ENCODE data around the gene CERT1. TPM values are rescaled to one million over a fixed set of nuclear protein-coding genes. Genes with fewer than 3 reads are reported as not detected.
A peak's percentile ranks its signal among the peaks of the same experiment; 100 is the strongest.
"Not testable (repeated sequence)": the region's sequence is repeated elsewhere in the genome, so short reads cannot be mapped to it uniquely, and the experiment has no call there.

The CERT1 gene
- total RNA-seq, 4 donors from 2014 or later: 36.1 to 42.3 (median 39.0) TPM

DNA sequence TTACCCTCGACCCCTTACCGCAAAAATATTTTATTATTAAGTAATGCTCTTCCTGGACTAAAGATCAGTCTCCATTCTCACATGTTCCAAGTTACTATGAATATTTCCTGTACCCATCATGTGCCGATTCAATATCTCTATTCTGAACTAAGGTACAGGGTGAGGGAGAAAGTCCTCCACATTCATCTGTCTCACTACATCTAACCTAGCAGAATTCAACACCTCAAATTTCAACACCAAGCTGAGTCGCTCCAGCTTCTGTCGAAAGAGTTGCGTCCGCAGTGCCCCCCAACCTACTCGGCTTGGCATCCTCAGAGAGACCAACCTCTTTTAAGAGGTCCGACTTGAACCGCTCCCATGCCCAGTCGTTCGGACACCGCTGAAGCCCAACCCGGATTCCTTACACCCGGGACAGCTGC lies 1.0 kb downstream of the CERT1 start:
- Histone ChIP-seq H3K27me3 (no peaks in the 10 kb centered on the region), H3K9me3 (no peaks in the 10 kb centered on the region), H3K4me3 (peak overlapping the region; percentile 61 to 89 (median 72)), H3K4me1 (peaks cover 0 to 55% (median 26%) of the 10 kb centered on the region in 4 donors), H3K36me3 (no peaks in the 10 kb centered on the region), H3K27ac (peak overlapping the region; percentile 82 to 96 (median 94))
- no peak for DNase-seq (ENCODE audit: low spot score in 2 of 2)
- 0 to 1% methylated on average over 15 of the region's 15 CpGs for whole genome bisulfite sequencing, 2 donors
- TF ChIP-seq POLR2A (IDR thresholded peaks at IDR 0.05) (no peak), EP300 (IDR thresholded peaks at IDR 0.05) (no peak)
- TF ChIP-seq, protein P1, sequence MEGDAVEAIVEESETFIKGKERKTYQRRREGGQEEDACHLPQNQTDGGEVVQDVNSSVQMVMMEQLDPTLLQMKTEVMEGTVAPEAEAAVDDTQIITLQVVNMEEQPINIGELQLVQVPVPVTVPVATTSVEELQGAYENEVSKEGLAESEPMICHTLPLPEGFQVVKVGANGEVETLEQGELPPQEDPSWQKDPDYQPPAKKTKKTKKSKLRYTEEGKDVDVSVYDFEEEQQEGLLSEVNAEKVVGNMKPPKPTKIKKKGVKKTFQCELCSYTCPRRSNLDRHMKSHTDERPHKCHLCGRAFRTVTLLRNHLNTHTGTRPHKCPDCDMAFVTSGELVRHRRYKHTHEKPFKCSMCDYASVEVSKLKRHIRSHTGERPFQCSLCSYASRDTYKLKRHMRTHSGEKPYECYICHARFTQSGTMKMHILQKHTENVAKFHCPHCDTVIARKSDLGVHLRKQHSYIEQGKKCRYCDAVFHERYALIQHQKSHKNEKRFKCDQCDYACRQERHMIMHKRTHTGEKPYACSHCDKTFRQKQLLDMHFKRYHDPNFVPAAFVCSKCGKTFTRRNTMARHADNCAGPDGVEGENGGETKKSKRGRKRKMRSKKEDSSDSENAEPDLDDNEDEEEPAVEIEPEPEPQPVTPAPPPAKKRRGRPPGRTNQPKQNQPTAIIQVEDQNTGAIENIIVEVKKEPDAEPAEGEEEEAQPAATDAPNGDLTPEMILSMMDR (IDR thresholded peaks at IDR 0.05): no peak

DNA sequence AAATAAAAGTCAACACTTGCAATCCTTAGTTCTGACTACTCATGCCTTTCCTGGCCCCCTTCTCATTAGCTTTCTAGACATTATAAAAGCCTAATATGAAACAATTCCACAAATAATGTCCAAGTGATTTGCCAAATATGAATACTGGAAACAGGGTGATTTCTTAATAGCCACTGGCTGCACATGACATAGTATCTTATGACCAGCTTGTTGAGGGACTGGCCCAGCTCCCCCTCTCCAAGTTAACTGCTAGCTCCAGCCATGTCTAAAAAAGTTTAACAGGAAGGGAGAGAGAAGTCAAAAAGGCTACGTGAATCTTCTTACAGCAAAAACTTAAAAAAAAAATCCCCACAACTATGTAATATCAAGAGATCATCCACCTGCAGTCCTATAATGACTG lies 1.5 kb downstream of the CERT1 start:
- H3K27ac ChIP-seq: peak overlapping the region in 2 of 4 donors; percentile 96
- peaks cover 0 to 1% (median 0%) of the 10 kb centered on the region in 3 donors for H3K36me3 ChIP-seq
- H3K9me3 ChIP-seq: no peaks in the 10 kb centered on the region
- TF ChIP-seq, protein P1 (IDR thresholded peaks at IDR 0.05): no peak
- TF ChIP-seq EP300 (IDR thresholded peaks at IDR 0.05) (peak in 1 of 2 donors; percentile 62), POLR2A (IDR thresholded peaks at IDR 0.05) (no peak)
- H3K4me1 ChIP-seq: peaks cover 0 to 55% (median 26%) of the 10 kb centered on the region in 4 donors
- WGBS, 2 donors: 3 to 4% methylated on average over 1 of the region's 1 CpG
- H3K4me3 ChIP-seq: peak overlapping the region in 3 of 4 donors; percentile 68 to 89 (median 75)
- peak in 1 of 2 donors; percentile 68 for DNase-seq (ENCODE audit: low spot score in 2 of 2)
- no peaks in the 10 kb centered on the region for H3K27me3 ChIP-seq

DNA sequence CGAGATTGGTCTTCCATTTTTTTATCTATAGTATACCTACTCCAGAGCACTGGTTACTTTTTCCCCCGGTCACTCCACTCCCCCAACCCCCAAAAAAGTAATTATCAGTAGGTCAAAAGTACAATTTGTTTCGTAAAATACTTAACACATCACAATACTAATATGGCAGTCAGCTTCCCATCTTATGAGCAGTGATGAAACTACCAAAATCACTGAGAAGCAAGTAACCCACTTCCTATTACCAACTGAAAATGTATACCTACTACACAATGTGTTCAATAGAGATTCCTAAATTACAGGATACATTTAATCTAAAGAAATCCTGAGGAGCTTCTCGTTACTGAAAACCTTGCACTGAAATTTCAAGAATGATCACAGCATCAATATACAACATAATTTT lies 1.9 kb downstream of the CERT1 start:
- Histone ChIP-seq H3K9me3 (no peaks in the 10 kb centered on the region), H3K4me1 (peaks cover 0 to 54% (median 26%) of the 10 kb centered on the region in 4 donors), H3K4me3 (peak overlapping the region in 3 of 4 donors; percentile 68 to 89 (median 75)), H3K27ac (peak overlapping the region in 2 of 4 donors; percentile 96), H3K36me3 (peaks cover 0 to 3% (median 0%) of the 10 kb centered on the region in 3 donors), H3K27me3 (no peaks in the 10 kb centered on the region)
- DNase-seq (ENCODE audit: low spot score in 2 of 2): no peak
- 66 to 72% methylated on average over 4 of the region's 4 CpGs for WGBS, 2 donors
- TF ChIP-seq EP300 (IDR thresholded peaks at IDR 0.05) (no peak), POLR2A (IDR thresholded peaks at IDR 0.05) (no peak)
- TF ChIP-seq, protein P1 (IDR thresholded peaks at IDR 0.05): no peak

DNA sequence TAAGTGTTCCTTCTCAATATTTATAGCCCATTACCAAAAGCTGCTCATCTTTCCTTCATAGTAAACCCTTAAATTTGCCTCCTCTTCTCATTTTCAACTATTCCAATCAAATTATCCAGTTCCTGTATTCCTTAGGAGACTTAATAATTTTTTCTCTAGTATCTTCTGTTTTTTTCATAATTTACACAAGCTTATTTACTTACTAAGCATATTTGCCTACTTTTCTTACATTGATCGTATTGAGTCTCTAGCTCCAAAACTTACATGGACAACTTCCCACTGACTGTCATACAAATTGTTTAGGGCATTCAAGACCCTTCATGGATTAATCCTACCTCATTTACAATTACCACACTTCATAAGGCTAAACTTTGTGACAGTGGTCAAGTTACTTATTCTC lies 3.6 kb downstream of the CERT1 start:
- peaks cover 0 to 3% (median 0%) of the 10 kb centered on the region in 3 donors for H3K36me3 ChIP-seq
- no peak overlapping the region for H3K27ac ChIP-seq
- no peak for TF ChIP-seq POLR2A (IDR thresholded peaks at IDR 0.05)
- TF ChIP-seq, protein P1 (IDR thresholded peaks at IDR 0.05): no peak
- no peak for TF ChIP-seq EP300 (IDR thresholded peaks at IDR 0.05)
- 88 to 97% methylated on average over 1 of the region's 1 CpG for WGBS, 2 donors
- no peaks in the 10 kb centered on the region for H3K9me3 ChIP-seq
- peaks cover 0 to 37% (median 14%) of the 10 kb centered on the region in 4 donors for H3K4me1 ChIP-seq
- H3K4me3 ChIP-seq: no peak overlapping the region
- no peaks in the 10 kb centered on the region for H3K27me3 ChIP-seq
- DNase-seq (ENCODE audit: low spot score in 2 of 2): no peak

DNA sequence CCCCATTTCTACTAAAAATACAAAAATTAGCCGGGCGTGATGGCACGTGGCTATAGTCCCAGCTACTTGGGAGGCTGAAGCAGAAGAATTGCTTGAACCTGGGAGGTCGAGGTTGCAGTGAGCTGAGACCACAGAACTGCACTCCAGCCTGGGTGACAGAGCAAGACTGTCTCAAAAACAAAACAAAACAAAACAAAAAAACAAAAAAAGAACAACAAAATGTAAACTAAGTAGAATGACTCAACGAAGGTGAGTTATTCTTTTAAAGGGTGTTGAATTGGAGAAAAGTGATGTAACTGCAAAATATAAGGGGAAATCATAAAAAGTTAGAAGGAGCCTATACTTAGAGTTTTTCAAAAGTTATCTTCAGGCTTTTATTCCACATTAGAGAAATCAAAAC lies 6.3 kb downstream of the CERT1 start:
- H3K27ac ChIP-seq; DNase-seq (ENCODE audit: low spot score in 2 of 2); H3K4me3 ChIP-seq; H3K27me3 ChIP-seq; H3K36me3 ChIP-seq; H3K9me3 ChIP-seq: not testable (repeated sequence)
- WGBS, 2 donors: 93 to 94% methylated on average over 5 of the region's 5 CpGs
- peaks cover 0 to 28% (median 7%) of the 10 kb centered on the region in 4 donors for H3K4me1 ChIP-seq

DNA sequence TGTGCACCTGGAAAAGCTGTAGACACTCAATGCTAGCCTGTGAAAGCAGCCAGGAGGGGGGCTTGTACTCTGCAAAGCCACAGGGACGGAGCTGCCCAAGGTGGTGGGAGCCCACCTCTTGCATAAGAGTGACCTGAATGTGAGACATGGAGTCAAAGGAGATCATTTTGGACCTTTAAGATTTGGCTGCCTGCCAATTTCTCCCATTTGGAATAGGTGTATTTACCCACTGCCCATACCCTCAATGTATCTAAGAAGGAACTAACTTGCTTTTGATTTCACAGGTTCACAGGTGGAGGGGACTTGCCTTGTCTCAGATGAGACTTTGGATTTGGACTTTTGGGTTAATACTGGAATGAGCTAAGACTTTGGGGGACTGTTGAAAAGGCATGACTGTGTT lies 12.6 kb downstream of the CERT1 start:
- not testable (repeated sequence) for DNase-seq (ENCODE audit: low spot score in 2 of 2); H3K4me3 ChIP-seq; H3K27ac ChIP-seq; H3K9me3 ChIP-seq; H3K27me3 ChIP-seq; H3K4me1 ChIP-seq
- 94 to 100% methylated on average over 1 of the region's 1 CpG for WGBS, 2 donors
- peaks cover 0 to 22% (median 0%) of the 10 kb centered on the region in 3 donors for H3K36me3 ChIP-seq

Measured in tibial nerve (tissue), 4 donors.